Endothelial cell of umbilical vein (primary cell): ENCODE data around the gene RBM38. TPM values are rescaled to one million over a fixed set of nuclear protein-coding genes. Genes with fewer than 3 reads are reported as not detected.

Experiments
- BruUV-seq: library from RNA; stranded (reverse); fragments of 400-500 nt; replicated peaks from 2 replicates; lab custom pipeline; 2021; lab: Mats Ljungman, UMichigan
- CTCF ChIA-PET: fragments of 300-600, 350-600 bp; sonication (Branson Sonifier 250); formaldehyde crosslinking; loops from one replicate; lab custom pipeline; 2021; ENCODE audit warnings: antibody characterized with exemption, inconsistent platforms; lab: Charles Lee
- POLR2A ChIA-PET: fragments of 300-600, 350-600 bp; sonication (Branson Sonifier 250); formaldehyde crosslinking; loops from one replicate; lab custom pipeline; 2021; ENCODE audit warnings: antibody characterized with exemption, inconsistent platforms; lab: Charles Lee
- DNase-seq: peaks from one replicate; pipeline ENCODE4 v3.0.0-alpha.2; 2011; ENCODE audit warnings: low read depth, low spot score
- FAIRE-seq: peaks from 2 replicates; lab custom pipeline; 2011; peaks lifted over from hg19 to GRCh38; lab: Jason Lieb, UNC
- H2AFZ ChIP-seq: 2 replicates; pipeline ENCODE4 v1.6.0; 2012; ENCODE audit warnings: low read depth, low read length, control low read depth, inconsistent platforms
- H3K27ac ChIP-seq: 2 replicates; pipeline ENCODE4 v1.5.1; 2011; ENCODE audit warnings: low read depth, mild to moderate bottlenecking, control low read depth, low read length, moderate library complexity; ENCODE audit not compliant: insufficient read depth
- H3K27me3 ChIP-seq, 2 experiments: 2 replicates each; pipeline versions ENCODE4 v1.6.0 to v1.6.1; 2011; ENCODE audit warnings: low read length in 2 of 2, mixed read lengths in 1 of 2; ENCODE audit not compliant: control insufficient read depth in 2 of 2, insufficient read depth in 2 of 2
- H3K36me3 ChIP-seq, 2 experiments: 2 replicates in 1 of 2; 3 replicates in 1 of 2; pipeline ENCODE4 v1.5.1; 2011; ENCODE audit warnings: low read length in 2 of 2, mild to moderate bottlenecking in 1 of 2, moderate library complexity in 1 of 2; ENCODE audit not compliant: control insufficient read depth in 2 of 2, insufficient read depth in 2 of 2; ENCODE audit errors: extremely low read depth in 1 of 2
- H3K4me1 ChIP-seq: 3 replicates; pipeline ENCODE4 v1.5.1; 2011; ENCODE audit warnings: mild to moderate bottlenecking, low read length; ENCODE audit not compliant: control insufficient read depth, insufficient read depth; ENCODE audit errors: extremely low read depth
- H3K4me2 ChIP-seq: 2 replicates; pipeline ENCODE4 v1.6.1; 2011; ENCODE audit warnings: low read length, control low read depth, mixed read lengths; ENCODE audit not compliant: insufficient read depth
- H3K4me3 ChIP-seq, 3 experiments: fragments of 200-600 bp in 1 of 3; sonication (generic), shearing (Covaris generic) in 1 of 3; replicated peaks in 1 of 3; 2 replicates each; pipeline ENCODE4 v1.5.1; 2011 to 2016; ENCODE audit warnings: control low read depth in 3 of 3, low read length in 3 of 3, mild to moderate bottlenecking in 2 of 3, inconsistent platforms in 1 of 3, low read depth in 1 of 3, moderate library complexity in 1 of 3; ENCODE audit not compliant: insufficient read depth in 1 of 3
- H3K79me2 ChIP-seq: 2 replicates; pipeline ENCODE4 v1.6.0; 2012; ENCODE audit warnings: low read length, inconsistent platforms; ENCODE audit not compliant: control insufficient read depth, insufficient read depth
- H3K9ac ChIP-seq: replicated peaks from 2 replicates; pipeline ENCODE3; 2011; ENCODE audit warnings: low read length, control low read depth; ENCODE audit not compliant: insufficient read depth; ENCODE audit errors: extremely low read depth
- H3K9me1 ChIP-seq: replicated peaks from 3 replicates; pipeline ENCODE4 v1.6.0; 2011; ENCODE audit warnings: mild to moderate bottlenecking, low read length; ENCODE audit not compliant: control insufficient read depth, insufficient read depth; ENCODE audit errors: extremely low read depth
- H3K9me3 ChIP-seq: replicated peaks from 2 replicates; pipeline ENCODE4 v1.5.1; 2012; ENCODE audit warnings: low read length, inconsistent platforms; ENCODE audit not compliant: control insufficient read depth, insufficient read depth
- H4K20me1 ChIP-seq: replicated peaks from 2 replicates; pipeline ENCODE3; 2011; ENCODE audit warnings: mild to moderate bottlenecking, low read length; ENCODE audit not compliant: control insufficient read depth, insufficient read depth; ENCODE audit errors: extremely low read depth
- EZH2 ChIP-seq: IDR thresholded peaks from 2 replicates; pipeline ENCODE4 v1.6.1; 2012; ENCODE audit warnings: borderline replicate concordance, low read depth, mild to moderate bottlenecking, moderate library complexity, low read length, inconsistent platforms; ENCODE audit not compliant: severe bottlenecking
- FOS ChIP-seq: IDR thresholded peaks from 2 replicates; pipeline ENCODE4 v1.6.1; 2011; ENCODE audit warnings: mild to moderate bottlenecking, low read length, moderate library complexity, borderline replicate concordance; ENCODE audit not compliant: insufficient read depth
- GATA2 ChIP-seq: IDR thresholded peaks from 2 replicates; pipeline ENCODE4 v1.7.0; 2011; ENCODE audit warnings: low read depth, mild to moderate bottlenecking, moderate library complexity, mixed read lengths, low read length; ENCODE audit not compliant: insufficient read length, insufficient read depth
- JUN ChIP-seq: IDR thresholded peaks from 2 replicates; pipeline ENCODE4 v1.6.1; 2011; ENCODE audit warnings: borderline replicate concordance, low read depth; ENCODE audit not compliant: insufficient read length, insufficient read depth
- MYC ChIP-seq: IDR thresholded peaks from one replicate; pipeline ENCODE4 v1.6.1; 2011; ENCODE audit warnings: mild to moderate bottlenecking, low read depth, low read length
- POLR2A ChIP-seq: IDR thresholded peaks from 2 replicates; pipeline ENCODE4 v1.6.1; 2012; ENCODE audit warnings: low read depth, mild to moderate bottlenecking, control low read depth, low read length
- POLR2AphosphoS5 ChIP-seq: IDR thresholded peaks from 2 replicates; pipeline ENCODE4 v1.6.1; 2012; ENCODE audit warnings: low read depth, mild to moderate bottlenecking, control low read depth, low read length, moderate library complexity; ENCODE audit not compliant: insufficient read depth
- dilution Hi-C: fragments of 300-500 bp; cut with MboI; formaldehyde crosslinking; loops from one replicate; pipeline ENCODE4 v1.15.0; 2019; ENCODE audit warnings: low sequenced_read_pairs; ENCODE audit not compliant: extremely low pct_ligation_motif_present
- intact Hi-C: fragments of 100-400 bp; cut with micrococcal nuclease; formaldehyde crosslinking; loops from one replicate; pipeline ENCODE4 v1.10.0; 2022
- polyA plus RNA-seq, 4 experiments: library from polyadenylated mRNA; depleted of rRNA in 3 of 4; stranded (reverse) in 3 of 4; unstranded in 1 of 4; fragments of >200 nt; gene quantifications; 2 replicates each; pipeline versions ENCODE4 v1.2.1 to v1.2.3, GENCODE V29; 2011 to 2012; ENCODE audit warnings: missing spikeins in 1 of 4
- total RNA-seq: library from RNA; stranded (reverse); gene quantifications from 2 replicates; pipeline ENCODE4 v1.2.3, GENCODE V29; 2021
- TF ChIP-seq, protein P1 (sequence below), 2 donors: IDR thresholded peaks; 1 replicate in 1 of 2; 2 replicates in 1 of 2; pipeline ENCODE4 v1.5.1; 2011; ENCODE audit warnings: low read length in 2 of 2, mild to moderate bottlenecking in 2 of 2, moderate library complexity in 2 of 2, control low read depth in 1 of 2, inconsistent platforms in 1 of 2, low read depth in 1 of 2; ENCODE audit not compliant: insufficient read depth in 1 of 2; ENCODE audit errors: extremely low read depth in 1 of 2
- TF ChIP-seq, protein P2 (sequence below): IDR thresholded peaks from 2 replicates; pipeline ENCODE4 v1.6.1; 2011; ENCODE audit not compliant: insufficient read depth, insufficient read length

RBM38 gene
- total and polyA plus RNA-seq, 2 donors (not counting 3 experiments of a cell fraction or from before 2014, with no cell fraction given): 22.1 to 37.4 TPM

DNA sequence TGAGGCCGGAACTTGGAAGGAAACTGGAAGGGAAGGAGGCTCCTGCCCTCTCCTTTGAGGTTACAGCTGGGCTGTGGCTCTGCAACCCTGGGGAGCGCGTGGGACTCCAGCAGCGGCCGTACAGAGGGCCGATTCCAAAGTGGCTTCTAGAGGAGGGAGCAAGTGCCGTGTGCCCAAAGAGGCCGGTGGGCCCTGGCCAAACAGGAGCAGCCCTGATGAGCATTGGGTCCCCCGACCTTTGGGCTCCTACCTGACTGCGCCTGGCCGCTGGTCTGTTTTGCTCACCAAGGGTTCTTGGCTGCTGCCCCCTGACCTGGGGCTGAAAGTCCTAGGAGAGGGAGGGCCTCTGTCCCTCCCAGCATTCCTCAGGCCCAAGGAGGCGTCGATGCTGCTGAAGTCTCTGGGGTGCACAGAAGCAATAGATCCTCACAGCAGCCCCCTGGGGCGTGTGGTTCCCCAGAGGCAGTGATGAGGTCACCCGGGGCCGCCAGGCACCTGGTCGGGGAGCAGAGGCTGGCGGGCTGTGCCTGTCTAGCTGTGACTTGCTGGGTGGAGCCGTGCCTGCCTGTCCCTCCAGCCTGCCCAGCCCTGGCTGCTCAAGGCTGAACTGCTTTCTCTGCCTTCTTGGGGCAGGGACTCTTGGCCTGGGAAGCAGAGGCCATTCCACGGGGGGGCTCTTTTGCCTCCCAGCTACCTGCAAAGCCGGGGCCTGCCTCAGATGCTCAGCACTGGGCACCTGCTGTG lies 9.8 kb downstream of the RBM38 start:
- Histone ChIP-seq H3K27me3 (no peaks in the 10 kb centered on the region), H2AFZ (no peak overlapping the region), H3K4me2 (no peak overlapping the region), H3K36me3 (peaks cover 5 to 25% of the 10 kb centered on the region in 2 experiments), H3K27ac (no peak overlapping the region), H3K9ac (no peak overlapping the region), H3K79me2 (peaks cover 2% of the 10 kb centered on the region), H3K4me1 (peaks cover 2% of the 10 kb centered on the region), H3K9me1 (no peaks in the 10 kb centered on the region), H3K9me3 (no peaks in the 10 kb centered on the region), H4K20me1 (no peaks in the 10 kb centered on the region), H3K4me3 (no peak overlapping the region)
- DNase-seq (no peak), FAIRE-seq (no peak)
- POLR2A ChIA-PET: no interaction called here
- dilution Hi-C loops (no loop called here), intact Hi-C loops (no loop called here)
- TF ChIP-seq, protein P1, sequence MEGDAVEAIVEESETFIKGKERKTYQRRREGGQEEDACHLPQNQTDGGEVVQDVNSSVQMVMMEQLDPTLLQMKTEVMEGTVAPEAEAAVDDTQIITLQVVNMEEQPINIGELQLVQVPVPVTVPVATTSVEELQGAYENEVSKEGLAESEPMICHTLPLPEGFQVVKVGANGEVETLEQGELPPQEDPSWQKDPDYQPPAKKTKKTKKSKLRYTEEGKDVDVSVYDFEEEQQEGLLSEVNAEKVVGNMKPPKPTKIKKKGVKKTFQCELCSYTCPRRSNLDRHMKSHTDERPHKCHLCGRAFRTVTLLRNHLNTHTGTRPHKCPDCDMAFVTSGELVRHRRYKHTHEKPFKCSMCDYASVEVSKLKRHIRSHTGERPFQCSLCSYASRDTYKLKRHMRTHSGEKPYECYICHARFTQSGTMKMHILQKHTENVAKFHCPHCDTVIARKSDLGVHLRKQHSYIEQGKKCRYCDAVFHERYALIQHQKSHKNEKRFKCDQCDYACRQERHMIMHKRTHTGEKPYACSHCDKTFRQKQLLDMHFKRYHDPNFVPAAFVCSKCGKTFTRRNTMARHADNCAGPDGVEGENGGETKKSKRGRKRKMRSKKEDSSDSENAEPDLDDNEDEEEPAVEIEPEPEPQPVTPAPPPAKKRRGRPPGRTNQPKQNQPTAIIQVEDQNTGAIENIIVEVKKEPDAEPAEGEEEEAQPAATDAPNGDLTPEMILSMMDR (IDR thresholded peaks at IDR 0.05; ENCODE audit: extremely low read depth in 1 of 2, insufficient read depth in 1 of 2, low read depth in 1 of 2, low read length in 2 of 2): no peak
- no peak for TF ChIP-seq POLR2AphosphoS5
- TF ChIP-seq JUN: no peak
- TF ChIP-seq MYC: no peak
- TF ChIP-seq GATA2: no peak
- TF ChIP-seq POLR2A: no peak
- TF ChIP-seq EZH2: no peak
- TF ChIP-seq FOS: no peak
- TF ChIP-seq, protein P2, sequence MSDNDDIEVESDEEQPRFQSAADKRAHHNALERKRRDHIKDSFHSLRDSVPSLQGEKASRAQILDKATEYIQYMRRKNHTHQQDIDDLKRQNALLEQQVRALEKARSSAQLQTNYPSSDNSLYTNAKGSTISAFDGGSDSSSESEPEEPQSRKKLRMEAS: no peak
- no TSS peak for BruUV-seq
- CTCF ChIA-PET: no interaction called here
